NB4 (cell line): ENCODE data around the gene WDR45.

Source experiments
- CTCF ChIP-seq: IDR thresholded peaks from one replicate; pipeline ENCODE4 v1.5.1; 2012; ENCODE audit warnings: low read depth, low read length
- MAX ChIP-seq: IDR thresholded peaks from 2 replicates; pipeline ENCODE4 v1.6.1; 2011; ENCODE audit warnings: low read depth, low read length
- MYC ChIP-seq: IDR thresholded peaks from 2 replicates; pipeline ENCODE4 v1.6.1; 2011; ENCODE audit warnings: low read depth, low read length
- POLR2A ChIP-seq: IDR thresholded peaks from 2 replicates; pipeline ENCODE4 v1.6.1; 2011; ENCODE audit warnings: mild to moderate bottlenecking; ENCODE audit not compliant: insufficient read length; ENCODE audit errors: extremely low read depth

- TF ChIP-seq CTCF = no peak
- TF ChIP-seq POLR2A = no peak
- TF ChIP-seq MYC = no peak
- no peak for TF ChIP-seq MAX
Measured at GRCh38 chrX:49069038-49069437, 10.6 kb downstream of the WDR45 start.
